ENCODE data around the gene RPTOR. TPM values are rescaled to one million over a fixed set of nuclear protein-coding genes. Genes with fewer than 3 reads are reported as not detected.

The RPTOR gene
- total and polyA plus RNA-seq, 10 of the 15 experiments (the other 5 are each of a cell fraction or from before 2014, with no cell fraction given) = 0.18 to 32.1 (median 7.8) TPM

GRCh38 chr17:80793851-80794267 lies 249.2 kb downstream of the RPTOR start (continued):
- TF ChIP-seq CTCF (IDR thresholded peaks at IDR 0.05 in 2 of 3, conservative IDR thresholded peaks at IDR 0.05 in 1 of 3; ENCODE audit: control insufficient read depth in 2 of 3, extremely low read depth in 1 of 3, insufficient read depth in 1 of 3, low read depth in 3 of 3, low read length in 3 of 3) (no peak), GABPA (IDR thresholded peaks at IDR 0.05; ENCODE audit: low read depth) (no peak), ZNF592 (IDR thresholded peaks at IDR 0.05) (no peak), ESRRA (IDR thresholded peaks at IDR 0.05; ENCODE audit: low read length) (no peak), ELK1 (IDR thresholded peaks at IDR 0.05; ENCODE audit: low read depth, low read length) (no peak), TBL1XR1 (IDR thresholded peaks at IDR 0.05; ENCODE audit: low read depth, low read length) (no peak), SIX5 (IDR thresholded peaks at IDR 0.05; ENCODE audit: low read depth, low read length, severe bottlenecking) (no peak)
